Medulla oblongata (tissue), 1 donor: ENCODE results near the gene ZDHHC14.
"Not testable (repeated sequence)": the region's sequence is repeated elsewhere in the genome, so short reads cannot be mapped to it uniquely, and the experiment has no call there.

Source experiments
- DNase-seq: peaks from one replicate; pipeline ENCODE4 v3.0.0-alpha.2; 2015; ENCODE audit errors: extremely low spot score

ZDHHC14 gene

GRCh38 chr6:157569543-157569942, 188.6 kb downstream of the ZDHHC14 start:
- DNase-seq: no peak

GRCh38 chr6:157570104-157570503, 189.1 kb downstream of the ZDHHC14 start:
- DNase-seq: no peak

GRCh38 chr6:157570752-157571151, 189.8 kb downstream of the ZDHHC14 start:
- DNase-seq: no peak

- no peak for DNase-seq
Measured at GRCh38 chr6:157571269-157571668, 190.3 kb downstream of the ZDHHC14 start.

- no peak for DNase-seq
Measured at GRCh38 chr6:157571950-157572349, 191.0 kb downstream of the ZDHHC14 start.

GRCh38 chr6:157574851-157575424, 193.9 kb downstream of the ZDHHC14 start:
- DNase-seq: no peak

GRCh38 chr6:157575436-157576145, 194.6 kb downstream of the ZDHHC14 start:
- no peak for DNase-seq

- not testable (repeated sequence) for DNase-seq
Measured at GRCh38 chr6:157576991-157577390, 196.0 kb downstream of the ZDHHC14 start.

GRCh38 chr6:157578527-157578926, 197.5 kb downstream of the ZDHHC14 start:
- DNase-seq: not testable (repeated sequence)

GRCh38 chr6:157579467-157580031, 198.6 kb downstream of the ZDHHC14 start:
- DNase-seq: peak; percentile 69

- no peak for DNase-seq
Measured at GRCh38 chr6:157584036-157584435, 203.0 kb downstream of the ZDHHC14 start.

GRCh38 chr6:157585274-157586087, 204.5 kb downstream of the ZDHHC14 start:
- no peak for DNase-seq

GRCh38 chr6:157586088-157586414, 205.1 kb downstream of the ZDHHC14 start:
- no peak for DNase-seq

GRCh38 chr6:157586476-157587126, 205.6 kb downstream of the ZDHHC14 start:
- no peak for DNase-seq

GRCh38 chr6:157587127-157587926, 206.3 kb downstream of the ZDHHC14 start:
- no peak for DNase-seq

GRCh38 chr6:157590654-157591053, 209.7 kb downstream of the ZDHHC14 start:
- DNase-seq: not testable (repeated sequence)

- DNase-seq: no peak
Measured at GRCh38 chr6:157592541-157592940, 211.6 kb downstream of the ZDHHC14 start.

GRCh38 chr6:157592980-157593379, 212.0 kb downstream of the ZDHHC14 start:
- DNase-seq: no peak

GRCh38 chr6:157593596-157593995, 212.6 kb downstream of the ZDHHC14 start:
- DNase-seq: no peak

GRCh38 chr6:157594292-157594691, 213.3 kb downstream of the ZDHHC14 start:
- DNase-seq: no peak

- DNase-seq: no peak
Measured at GRCh38 chr6:157595768-157596167, 214.8 kb downstream of the ZDHHC14 start.
